ENCODE data around the gene EEF2K. TPM values are rescaled to one million over a fixed set of nuclear protein-coding genes. Genes with fewer than 3 reads are reported as not detected.

Gene EEF2K
- total and polyA plus RNA-seq, 4 donors = 5.6 to 40.8 (median 17.4) TPM

DNA sequence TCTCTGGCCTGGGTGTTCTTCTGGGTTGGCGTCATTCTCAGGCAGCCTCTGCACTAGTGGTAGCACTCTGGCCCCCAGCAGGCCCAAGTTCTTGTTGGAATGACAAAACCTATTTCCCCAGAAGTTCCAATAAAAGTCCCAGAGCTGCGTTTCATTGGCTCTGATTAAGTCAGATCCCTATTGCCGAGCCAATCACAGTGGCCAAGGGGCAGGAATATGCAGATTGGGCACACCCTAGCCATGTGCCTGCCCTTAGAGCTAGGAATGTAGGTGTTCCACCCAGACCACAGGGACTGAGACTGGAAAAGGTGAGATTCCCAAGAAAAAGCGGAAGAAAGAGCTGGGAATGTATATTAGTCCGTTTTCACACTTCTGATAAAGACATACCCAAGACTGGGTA is 46.2 kb downstream of the EEF2K start:
- Histone ChIP-seq H3K4me1 (ENCODE audit: control insufficient read depth in 5 of 5, insufficient read depth in 5 of 5, low read length in 5 of 5) (no peaks in the 10 kb centered on the region), H3K4me3 (no peak overlapping the region), H3K36me3 (ENCODE audit: control insufficient read depth in 4 of 4, insufficient read depth in 4 of 4, low read length in 4 of 4) (peaks cover 28 to 51% (median 31%) of the 10 kb centered on the region in 4 donors), H3K27me3 (ENCODE audit: control insufficient read depth in 3 of 3, insufficient read depth in 3 of 3, low read length in 2 of 3) (no peaks in the 10 kb centered on the region), H3K9me3 (ENCODE audit: control insufficient read depth in 4 of 4, insufficient read depth in 3 of 4, low read length in 3 of 4) (peaks cover 0 to 6% (median 2%) of the 10 kb centered on the region in 4 donors), H3K27ac (ENCODE audit: low read depth in 1 of 2, low read length in 1 of 2) (no peak overlapping the region), H3K9ac (ENCODE audit: insufficient read depth in 1 of 2, low read length in 2 of 2) (no peak overlapping the region)
- DNase-seq = no peak
- 87 to 97% methylated on average over 5 of the region's 5 CpGs for WGBS, 2 donors
- TF ChIP-seq, protein P1, sequence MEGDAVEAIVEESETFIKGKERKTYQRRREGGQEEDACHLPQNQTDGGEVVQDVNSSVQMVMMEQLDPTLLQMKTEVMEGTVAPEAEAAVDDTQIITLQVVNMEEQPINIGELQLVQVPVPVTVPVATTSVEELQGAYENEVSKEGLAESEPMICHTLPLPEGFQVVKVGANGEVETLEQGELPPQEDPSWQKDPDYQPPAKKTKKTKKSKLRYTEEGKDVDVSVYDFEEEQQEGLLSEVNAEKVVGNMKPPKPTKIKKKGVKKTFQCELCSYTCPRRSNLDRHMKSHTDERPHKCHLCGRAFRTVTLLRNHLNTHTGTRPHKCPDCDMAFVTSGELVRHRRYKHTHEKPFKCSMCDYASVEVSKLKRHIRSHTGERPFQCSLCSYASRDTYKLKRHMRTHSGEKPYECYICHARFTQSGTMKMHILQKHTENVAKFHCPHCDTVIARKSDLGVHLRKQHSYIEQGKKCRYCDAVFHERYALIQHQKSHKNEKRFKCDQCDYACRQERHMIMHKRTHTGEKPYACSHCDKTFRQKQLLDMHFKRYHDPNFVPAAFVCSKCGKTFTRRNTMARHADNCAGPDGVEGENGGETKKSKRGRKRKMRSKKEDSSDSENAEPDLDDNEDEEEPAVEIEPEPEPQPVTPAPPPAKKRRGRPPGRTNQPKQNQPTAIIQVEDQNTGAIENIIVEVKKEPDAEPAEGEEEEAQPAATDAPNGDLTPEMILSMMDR (IDR thresholded peaks at IDR 0.05; ENCODE audit: control extremely low read depth, extremely low read depth) = no peak
- ATAC-seq (ENCODE audit: insufficient read depth, low FRiP score) = no peak

DNA sequence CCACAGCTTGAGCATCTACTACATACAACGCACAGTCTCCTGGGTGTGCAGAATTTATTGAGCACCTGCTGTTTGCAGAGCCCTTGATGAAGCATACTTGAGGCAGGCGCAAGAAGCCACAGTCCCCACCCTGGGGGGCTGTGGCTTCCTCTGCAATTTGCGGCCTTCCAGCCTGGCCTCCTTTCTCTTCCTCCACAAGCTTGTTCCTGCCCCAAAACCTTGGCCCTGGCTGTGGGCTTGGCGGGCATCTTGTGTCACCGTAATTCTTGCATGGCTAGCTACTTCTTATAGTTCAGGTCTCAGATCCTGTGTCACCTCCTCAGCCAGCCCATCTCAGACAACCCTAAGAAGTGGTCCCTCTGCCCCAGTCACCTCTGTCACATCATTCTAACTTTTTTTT is 47.2 kb downstream of the EEF2K start:
- no peak overlapping the region for H3K9ac ChIP-seq (ENCODE audit: insufficient read depth in 1 of 2, low read length in 2 of 2)
- H3K27me3 ChIP-seq (ENCODE audit: control insufficient read depth in 3 of 3, insufficient read depth in 3 of 3, low read length in 2 of 3) = no peaks in the 10 kb centered on the region
- no peak for DNase-seq
- TF ChIP-seq, protein P1 (IDR thresholded peaks at IDR 0.05; ENCODE audit: control extremely low read depth, extremely low read depth) = no peak
- H3K4me3 ChIP-seq = no peak overlapping the region
- no peak for ATAC-seq (ENCODE audit: insufficient read depth, low FRiP score)
- peaks cover 0 to 12% (median 5%) of the 10 kb centered on the region in 4 donors for H3K9me3 ChIP-seq (ENCODE audit: control insufficient read depth in 4 of 4, insufficient read depth in 3 of 4, low read length in 3 of 4)
- H3K4me1 ChIP-seq (ENCODE audit: control insufficient read depth in 5 of 5, insufficient read depth in 5 of 5, low read length in 5 of 5) = no peaks in the 10 kb centered on the region
- H3K36me3 ChIP-seq (ENCODE audit: control insufficient read depth in 4 of 4, insufficient read depth in 4 of 4, low read length in 4 of 4) = peaks cover 37 to 55% (median 38%) of the 10 kb centered on the region in 4 donors
- no peak overlapping the region for H3K27ac ChIP-seq (ENCODE audit: low read depth in 1 of 2, low read length in 1 of 2)
- 90 to 92% methylated on average over 5 of the region's 5 CpGs for WGBS, 2 donors

DNA sequence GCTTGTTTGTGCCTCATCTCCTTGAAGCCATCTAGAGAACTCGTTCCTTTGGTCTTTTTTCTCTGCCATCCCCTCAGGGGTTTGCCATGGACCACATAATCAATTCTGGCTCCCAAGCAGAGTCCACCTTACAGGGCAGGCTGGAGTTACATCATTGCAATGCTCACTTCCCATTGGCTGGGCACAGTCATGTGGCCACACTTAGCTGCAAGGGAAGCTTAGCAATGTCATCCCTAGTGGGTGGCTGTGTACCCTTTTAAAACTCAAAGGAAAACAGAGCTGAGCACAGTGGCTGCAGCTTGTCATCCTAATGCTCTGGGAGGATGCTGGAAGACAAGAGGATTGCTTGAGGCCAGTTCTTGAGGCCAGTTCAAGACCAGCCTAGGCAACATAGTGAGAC is 49.3 kb downstream of the EEF2K start:
- Histone ChIP-seq H3K27me3 (ENCODE audit: control insufficient read depth in 3 of 3, insufficient read depth in 3 of 3, low read length in 2 of 3) (no peaks in the 10 kb centered on the region), H3K4me3 (no peak overlapping the region), H3K36me3 (ENCODE audit: control insufficient read depth in 4 of 4, insufficient read depth in 4 of 4, low read length in 4 of 4) (peaks cover 35 to 52% (median 48%) of the 10 kb centered on the region in 4 donors), H3K9ac (ENCODE audit: insufficient read depth in 1 of 2, low read length in 2 of 2) (no peak overlapping the region), H3K4me1 (ENCODE audit: control insufficient read depth in 5 of 5, insufficient read depth in 5 of 5, low read length in 5 of 5) (no peaks in the 10 kb centered on the region), H3K27ac (ENCODE audit: low read depth in 1 of 2, low read length in 1 of 2) (no peak overlapping the region), H3K9me3 (ENCODE audit: control insufficient read depth in 4 of 4, insufficient read depth in 3 of 4, low read length in 3 of 4) (peaks cover 0 to 13% (median 5%) of the 10 kb centered on the region in 4 donors)
- TF ChIP-seq, protein P1 (IDR thresholded peaks at IDR 0.05; ENCODE audit: control extremely low read depth, extremely low read depth) = no peak
- 95 to 97% methylated on average over 1 of the region's 1 CpG for WGBS, 2 donors
- ATAC-seq (ENCODE audit: insufficient read depth, low FRiP score) (no peak), DNase-seq (no peak)

DNA sequence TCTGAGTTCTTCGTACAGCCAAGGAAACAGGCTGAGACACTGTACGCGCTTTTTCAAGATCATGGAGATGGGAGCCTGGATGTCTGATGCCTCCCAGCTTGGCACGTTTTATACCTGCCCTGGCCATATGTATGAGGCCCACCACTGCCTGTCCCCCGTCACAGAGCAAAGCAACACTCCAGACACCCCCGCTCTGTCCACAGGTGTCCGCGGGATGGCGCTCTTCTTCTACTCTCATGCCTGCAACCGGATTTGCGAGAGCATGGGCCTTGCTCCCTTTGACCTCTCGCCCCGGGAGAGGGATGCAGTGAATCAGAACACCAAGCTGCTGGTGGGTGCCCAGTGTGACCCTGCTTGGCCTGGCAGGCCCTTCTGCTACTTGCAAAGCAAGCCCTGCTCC is 51.4 kb downstream of the EEF2K start:
- Histone ChIP-seq H3K4me3 (no peak overlapping the region), H3K27me3 (ENCODE audit: control insufficient read depth in 3 of 3, insufficient read depth in 3 of 3, low read length in 2 of 3) (no peaks in the 10 kb centered on the region), H3K36me3 (ENCODE audit: control insufficient read depth in 4 of 4, insufficient read depth in 4 of 4, low read length in 4 of 4) (peaks cover 21 to 59% (median 45%) of the 10 kb centered on the region in 4 donors), H3K4me1 (ENCODE audit: control insufficient read depth in 5 of 5, insufficient read depth in 5 of 5, low read length in 5 of 5) (no peaks in the 10 kb centered on the region), H3K9me3 (ENCODE audit: control insufficient read depth in 4 of 4, insufficient read depth in 3 of 4, low read length in 3 of 4) (peaks cover 0 to 13% (median 5%) of the 10 kb centered on the region in 4 donors), H3K9ac (ENCODE audit: insufficient read depth in 1 of 2, low read length in 2 of 2) (no peak overlapping the region), H3K27ac (ENCODE audit: low read depth in 1 of 2, low read length in 1 of 2) (no peak overlapping the region)
- 97 to 98% methylated on average over 13 of the region's 13 CpGs for WGBS, 2 donors
- DNase-seq (no peak), ATAC-seq (ENCODE audit: insufficient read depth, low FRiP score) (no peak)
- TF ChIP-seq, protein P1 (IDR thresholded peaks at IDR 0.05; ENCODE audit: control extremely low read depth, extremely low read depth) = no peak
